ENCODE measurements around the gene TMEM263. TPM values are rescaled to one million over a fixed set of nuclear protein-coding genes. Genes with fewer than 3 reads are reported as not detected.
"Not testable (repeated sequence)": the region's sequence is repeated elsewhere in the genome, so short reads cannot be mapped to it uniquely, and the experiment has no call there.

Gene TMEM263
- polyA plus RNA-seq, 1 of the 3 experiments (the other 2 are of a cell fraction), result 16.9 TPM

DNA sequence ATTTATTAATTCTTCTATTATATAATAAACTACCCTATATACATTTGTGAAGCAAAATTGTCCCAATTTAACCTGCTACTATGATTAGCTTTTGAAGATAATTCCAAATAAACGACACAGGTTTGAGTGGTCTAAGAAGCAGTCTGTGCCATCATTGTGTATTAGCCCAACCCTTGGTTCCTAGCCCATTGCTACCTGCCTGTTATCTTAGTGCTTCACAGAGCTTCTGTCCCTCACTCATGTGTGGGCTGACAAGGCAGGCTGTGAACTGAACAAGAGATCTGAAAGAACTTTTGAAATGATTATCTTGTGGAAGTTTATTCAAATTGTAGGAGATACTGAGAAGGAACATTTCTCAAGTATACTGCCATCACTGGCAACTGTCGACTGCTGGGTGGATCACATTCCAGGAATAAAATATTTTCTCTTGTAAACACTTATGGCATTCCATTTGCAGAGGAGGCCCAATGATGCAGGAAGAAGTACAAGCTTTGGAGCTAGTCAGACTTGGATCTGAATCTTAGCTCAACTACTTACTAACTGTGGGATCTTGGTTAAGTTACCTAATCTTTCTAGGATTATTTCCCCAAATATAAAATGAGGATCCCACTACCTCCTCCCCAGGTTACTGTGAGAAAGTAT lies 39.0 kb downstream of the TMEM263 start:
- H2AFZ ChIP-seq (ENCODE audit: low read depth), result no peak overlapping the region
- peaks cover 3% of the 10 kb centered on the region for H3F3A ChIP-seq (replicated peaks; ENCODE audit: insufficient read depth)
- peaks cover 10 to 20% of the 10 kb centered on the region in 2 experiments for H3K36me3 ChIP-seq (replicated peaks in 1 of 2; ENCODE audit: control insufficient read depth in 1 of 2, insufficient read depth in 2 of 2, low read length in 1 of 2)
- H3K9ac ChIP-seq, result no peak overlapping the region
- 0 out of 2 replicates have a peak overlapping the region, but pooled peaks have one; percentile 27 for H3K4me2 ChIP-seq
- ChIA-PET CTCF (interaction anchor here (0.6 kb wide), 1 partner anchor 25 kb away, joined by 3 read pairs; no protein-coding TSS in a partner anchor), POLR2A (interaction anchor here (0.6 kb wide), 1 partner anchor 1046 kb away, joined by 4 read pairs; no protein-coding TSS in a partner anchor)
- H3K4me1 ChIP-seq (ENCODE audit: control insufficient read depth in 1 of 2, insufficient read depth in 2 of 2, low read depth in 1 of 2, low read length in 1 of 2), result peaks cover 0 to 5% of the 10 kb centered on the region in 2 experiments; a peak in 1 of 4 replicates
- no peak for DNase-seq
- H3K9me3 ChIP-seq, result no peaks in the 10 kb centered on the region
- H3K27ac ChIP-seq (ENCODE audit: low read depth in 2 of 2, low read length in 1 of 2), result peak overlapping the region; percentile 31 to 58; a peak in 1 of 4 replicates
- H3K4me3 ChIP-seq (ENCODE audit: low read depth in 2 of 2, low read length in 1 of 2), result no peak overlapping the region
- H4K20me1 ChIP-seq (ENCODE audit: insufficient read depth), result no peaks in the 10 kb centered on the region
- no peaks in the 10 kb centered on the region for H3K79me2 ChIP-seq (ENCODE audit: insufficient read depth)
- no peaks in the 10 kb centered on the region for H3K9me2 ChIP-seq
- TF ChIP-seq TAF1 (IDR thresholded peaks at IDR 0.05; ENCODE audit: borderline replicate concordance, low read depth, low read length) (no peak), CTCF (IDR thresholded peaks at IDR 0.05) (no peak), NFIC (IDR thresholded peaks at IDR 0.05; ENCODE audit: borderline replicate concordance) (no peak)
- TF ChIP-seq, protein P1, sequence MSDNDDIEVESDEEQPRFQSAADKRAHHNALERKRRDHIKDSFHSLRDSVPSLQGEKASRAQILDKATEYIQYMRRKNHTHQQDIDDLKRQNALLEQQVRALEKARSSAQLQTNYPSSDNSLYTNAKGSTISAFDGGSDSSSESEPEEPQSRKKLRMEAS (IDR thresholded peaks at IDR 0.05; ENCODE audit: low read depth), result no peak
- H3K27me3 ChIP-seq (ENCODE audit: insufficient read depth), result no peaks in the 10 kb centered on the region
- 61% methylated on average over 2 of the region's 2 CpGs for WGBS (ENCODE audit: low lambda C conversion rate)

DNA sequence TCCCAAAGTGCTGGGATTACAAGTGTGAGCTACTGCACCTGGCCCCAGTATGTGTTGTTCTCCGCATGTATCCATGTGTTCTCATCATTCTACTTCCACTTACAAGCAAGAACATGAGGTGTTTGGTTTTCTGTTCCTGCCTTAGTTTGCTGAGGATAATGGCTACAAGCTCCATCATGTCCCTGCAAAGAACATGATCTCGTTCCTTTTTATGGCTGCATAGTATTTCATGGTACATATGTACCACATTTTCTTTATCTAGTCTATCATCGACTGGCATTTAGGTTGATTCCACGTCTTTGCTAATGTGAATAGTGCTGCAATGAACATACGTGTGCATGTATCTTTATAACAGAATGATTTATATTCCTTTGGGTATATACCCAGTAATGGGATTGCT lies 40.4 kb downstream of the TMEM263 start:
- H3K79me2 ChIP-seq (ENCODE audit: insufficient read depth); H3K9me3 ChIP-seq; POLR2A ChIA-PET; H3K9me2 ChIP-seq; H3K27ac ChIP-seq (ENCODE audit: low read depth in 2 of 2, low read length in 1 of 2); H3K4me2 ChIP-seq; DNase-seq; H3K4me3 ChIP-seq (ENCODE audit: low read depth in 2 of 2, low read length in 1 of 2); H3K27me3 ChIP-seq (ENCODE audit: insufficient read depth); H2AFZ ChIP-seq (ENCODE audit: low read depth); CTCF ChIA-PET; H3K9ac ChIP-seq; H4K20me1 ChIP-seq (ENCODE audit: insufficient read depth); H3F3A ChIP-seq (replicated peaks; ENCODE audit: insufficient read depth); H3K4me1 ChIP-seq (ENCODE audit: control insufficient read depth in 1 of 2, insufficient read depth in 2 of 2, low read depth in 1 of 2, low read length in 1 of 2): not testable (repeated sequence)
- peaks cover 9 to 20% of the 10 kb centered on the region in 2 experiments for H3K36me3 ChIP-seq (replicated peaks in 1 of 2; ENCODE audit: control insufficient read depth in 1 of 2, insufficient read depth in 2 of 2, low read length in 1 of 2)
- 96% methylated on average over 5 of the region's 5 CpGs for WGBS (ENCODE audit: low lambda C conversion rate)

DNA sequence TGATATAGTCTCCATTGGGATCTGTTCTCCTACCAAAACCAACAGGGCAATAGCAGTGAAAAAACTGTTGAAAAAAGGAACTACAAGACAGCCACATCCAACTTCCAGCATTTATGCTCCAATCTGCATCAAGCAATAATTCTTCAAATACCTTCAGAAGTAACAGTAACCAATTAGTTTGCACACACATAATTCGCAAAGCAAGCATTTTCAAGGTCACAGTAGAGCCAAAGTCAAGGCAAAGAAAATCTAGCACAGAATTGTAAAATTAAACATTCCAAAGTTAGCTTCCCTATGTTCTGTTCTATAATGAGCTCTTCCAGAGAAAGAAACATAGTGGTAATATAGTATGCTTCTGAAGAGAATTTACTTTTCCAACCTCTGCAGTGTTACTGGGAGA lies 42.2 kb downstream of the TMEM263 start:
- Histone ChIP-seq H3K4me3 (ENCODE audit: low read depth in 2 of 2, low read length in 1 of 2) (no peak overlapping the region), H2AFZ (ENCODE audit: low read depth) (no peak overlapping the region), H3F3A (replicated peaks; ENCODE audit: insufficient read depth) (no peaks in the 10 kb centered on the region), H3K4me2 (no peak overlapping the region), H3K79me2 (ENCODE audit: insufficient read depth) (no peaks in the 10 kb centered on the region), H3K27me3 (ENCODE audit: insufficient read depth) (no peaks in the 10 kb centered on the region), H3K9me2 (no peaks in the 10 kb centered on the region), H3K9me3 (no peaks in the 10 kb centered on the region), H3K9ac (no peak overlapping the region), H3K36me3 (replicated peaks in 1 of 2; ENCODE audit: control insufficient read depth in 1 of 2, insufficient read depth in 2 of 2, low read length in 1 of 2) (peaks cover 6 to 17% of the 10 kb centered on the region in 2 experiments), H4K20me1 (ENCODE audit: insufficient read depth) (no peaks in the 10 kb centered on the region), H3K27ac (ENCODE audit: low read depth in 2 of 2, low read length in 1 of 2) (no peak overlapping the region), H3K4me1 (ENCODE audit: control insufficient read depth in 1 of 2, insufficient read depth in 2 of 2, low read depth in 1 of 2, low read length in 1 of 2) (peaks cover 0 to 5% of the 10 kb centered on the region in 2 experiments; a peak in 1 of 4 replicates)
- WGBS (ENCODE audit: low lambda C conversion rate), result 92% methylated on average over 1 of the region's 1 CpG
- POLR2A ChIA-PET, result no interaction called here
- CTCF ChIA-PET, result interaction anchor here (0.6 to 2.4 kb wide), 3 partner anchors 11 to 1976 kb away, joined by 3 to 6 read pairs (median 3); no protein-coding TSS in a partner anchor
- DNase-seq, result no peak
- TF ChIP-seq EZH2phosphoT487 (IDR thresholded peaks at IDR 0.05; ENCODE audit: borderline replicate concordance, low read depth), result no peak
- no peak for TF ChIP-seq NRF1 (IDR thresholded peaks at IDR 0.05; ENCODE audit: low read depth, low read length)
